Fibroblast of mammary gland (primary cell): ENCODE data around the gene C1QL2.

ENCODE experiments used
- DNase-seq: peaks from one replicate; pipeline ENCODE4 v3.0.0-alpha.2; 2010; ENCODE audit warnings: low read depth
- H3K4me3 ChIP-seq: 2 replicates; pipeline ENCODE4 v1.5.1; 2011; ENCODE audit warnings: low read depth, mild to moderate bottlenecking, low read length, moderate library complexity; ENCODE audit not compliant: control insufficient read depth
- CTCF ChIP-seq: conservative IDR thresholded peaks from 2 replicates; pipeline ENCODE4 v1.5.1; 2011; ENCODE audit warnings: low read depth, low read length, inconsistent platforms; ENCODE audit not compliant: control insufficient read depth, insufficient read depth

The C1QL2 gene

GRCh38 chr2:119117891-119118882 is 40.4 kb downstream of the C1QL2 start:
- DNase-seq = no peak
- no peak for TF ChIP-seq CTCF
- H3K4me3 ChIP-seq = no peak overlapping the region

- no peak overlapping the region for H3K4me3 ChIP-seq
- DNase-seq = no peak
- no peak for TF ChIP-seq CTCF
These were observed 41.1 kb downstream of the C1QL2 start for GRCh38 chr2:119117408-119117807.

- TF ChIP-seq CTCF = no peak
- no peak overlapping the region for H3K4me3 ChIP-seq
- no peak for DNase-seq
These were observed 41.9 kb downstream of the C1QL2 start for GRCh38 chr2:119116411-119117295.

GRCh38 chr2:119114266-119114665 is 44.3 kb downstream of the C1QL2 start:
- no peak overlapping the region for H3K4me3 ChIP-seq
- TF ChIP-seq CTCF = no peak
- DNase-seq = no peak

DNA sequence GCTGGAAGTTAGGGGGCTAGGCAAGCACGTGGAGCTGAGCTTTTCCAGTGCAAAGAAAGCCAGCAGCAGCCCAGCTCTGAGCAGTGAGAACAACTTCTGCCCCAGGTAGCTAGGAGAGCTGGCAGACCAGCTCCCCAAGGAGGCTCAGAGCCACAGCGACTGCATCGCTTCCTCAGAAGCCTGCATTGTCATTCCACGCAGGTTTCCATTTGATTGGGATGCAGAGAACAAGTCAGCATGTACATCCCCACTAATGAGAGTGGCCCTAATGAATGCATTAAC is 45.1 kb downstream of the C1QL2 start:
- no peak for TF ChIP-seq CTCF
- no peak for DNase-seq
- no peak overlapping the region for H3K4me3 ChIP-seq

DNA sequence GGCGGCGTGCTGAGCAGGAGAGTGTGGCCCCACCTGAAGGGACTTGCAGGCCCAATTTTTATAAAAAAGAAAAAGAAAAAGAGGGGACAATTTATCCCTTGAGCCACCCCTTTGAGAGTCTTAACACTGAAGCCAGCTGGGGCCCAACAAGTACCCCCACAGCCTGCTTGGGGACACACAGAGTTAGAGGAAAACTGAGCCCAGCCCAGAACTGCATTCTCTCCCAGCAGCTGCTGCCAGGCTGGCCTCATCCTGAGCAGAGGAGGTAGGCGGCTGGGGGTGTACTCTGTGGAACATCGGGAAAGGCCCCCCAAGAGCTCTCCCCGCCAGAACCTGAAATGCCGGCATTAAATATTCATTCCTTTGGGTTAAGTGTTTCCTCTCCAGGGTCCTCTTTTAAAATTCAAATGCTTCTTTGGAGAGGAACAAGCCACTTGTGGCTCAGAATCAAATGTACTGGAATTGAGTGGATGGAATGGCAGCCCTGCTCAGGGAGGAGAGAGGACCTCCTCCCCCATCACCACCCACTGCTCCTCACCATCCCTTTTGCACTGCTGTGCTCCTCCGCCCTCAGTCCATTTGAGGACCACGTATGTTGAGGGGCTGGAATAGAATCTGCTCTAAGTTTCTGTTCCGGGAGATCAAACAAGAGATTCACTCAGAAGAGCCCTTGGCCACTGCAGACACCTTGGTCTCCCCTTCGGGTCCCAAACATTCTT is 45.6 kb downstream of the C1QL2 start:
- no peak for DNase-seq
- no peak overlapping the region for H3K4me3 ChIP-seq
- no peak for TF ChIP-seq CTCF
